Caco-2 (cell line): ENCODE data around the gene SBNO1. TPM values are rescaled to one million over a fixed set of nuclear protein-coding genes. Genes with fewer than 3 reads are reported as not detected.
A peak's percentile ranks its signal among the peaks of the same experiment; 100 is the strongest.

Experiments used
- BruUV-seq: library from RNA; stranded (reverse); fragments of 400-500 nt; replicated peaks from 2 replicates; lab custom pipeline; 2021; lab: Mats Ljungman, UMichigan
- CTCF ChIA-PET: fragments of 300-600 bp; sonication (Branson Sonifier 250); formaldehyde crosslinking; loops from one replicate; lab custom pipeline; 2022; ENCODE audit warnings: antibody characterized with exemption; lab: Charles Lee
- POLR2A ChIA-PET: fragments of 300-600 bp; sonication (Branson Sonifier 250); formaldehyde crosslinking; loops from one replicate; lab custom pipeline; 2022; ENCODE audit warnings: antibody characterized with exemption; lab: Charles Lee
- DNase-seq, 2 experiments: peaks; one replicate each; pipeline versions ENCODE4 v3.0.0 to v3.0.0-alpha.2; 2020 to 2022
- H3K27me3 ChIP-seq: replicated peaks from 2 replicates; pipeline ENCODE4 v1.6.0; 2011; ENCODE audit warnings: low read length; ENCODE audit not compliant: control insufficient read depth, insufficient read depth
- H3K36me3 ChIP-seq: 2 replicates; pipeline ENCODE4 v1.5.1; 2011; ENCODE audit warnings: low read length; ENCODE audit not compliant: control insufficient read depth, insufficient read depth
- H3K4me1 ChIP-seq: fragments of 250-450 bp; sonication (Bioruptor Pico); 2 replicates; pipeline ENCODE4 v1.5.1; 2020; ENCODE audit warnings: mild to moderate bottlenecking
- H3K4me3 ChIP-seq: 2 replicates; pipeline ENCODE4 v1.5.1; 2011; ENCODE audit warnings: low read depth, mild to moderate bottlenecking, control low read depth, low read length
- H3K9me3 ChIP-seq: fragments of 250-450 bp; sonication (Bioruptor Pico); 2 replicates; pipeline ENCODE4 v1.5.1; 2020; ENCODE audit warnings: mild to moderate bottlenecking, moderate library complexity
- H3K27ac Mint-ChIP-seq: one replicate; pipeline ENCODE4 v1.8.0; 2022; ENCODE audit warnings: mixed read lengths; ENCODE audit not compliant: unreplicated experiment
- H3K27me3 Mint-ChIP-seq: one replicate; pipeline ENCODE4 v1.8.0; 2022; ENCODE audit warnings: mixed read lengths; ENCODE audit not compliant: insufficient read depth, unreplicated experiment
- H3K36me3 Mint-ChIP-seq: one replicate; pipeline ENCODE4 v1.8.0; 2022; ENCODE audit warnings: mild to moderate bottlenecking, mixed read lengths; ENCODE audit not compliant: insufficient read depth, unreplicated experiment
- H3K4me1 Mint-ChIP-seq: one replicate; pipeline ENCODE4 v1.8.0; 2022; ENCODE audit warnings: low read depth, mixed read lengths; ENCODE audit not compliant: unreplicated experiment
- H3K4me3 Mint-ChIP-seq: one replicate; pipeline ENCODE4 v1.8.0; 2022; ENCODE audit warnings: mild to moderate bottlenecking, moderate library complexity, mixed read lengths; ENCODE audit not compliant: unreplicated experiment
- H3K9me3 Mint-ChIP-seq: one replicate; pipeline ENCODE4 v1.8.0; 2022; ENCODE audit warnings: mixed read lengths; ENCODE audit not compliant: unreplicated experiment
- CTCF ChIP-seq, 2 experiments: fragments of 200-600 bp in 1 of 2; IDR thresholded peaks; 1 replicate in 1 of 2; 2 replicates in 1 of 2; pipeline versions ENCODE4 v1.5.1 to v1.8.0; 2011 to 2022; ENCODE audit warnings: antibody characterized with exemption in 1 of 2, control low read depth in 1 of 2, inconsistent platforms in 1 of 2, low read depth in 1 of 2, low read length in 1 of 2, mild to moderate bottlenecking in 1 of 2, moderate library complexity in 1 of 2; ENCODE audit not compliant: insufficient read depth in 1 of 2, severe bottlenecking in 1 of 2, unreplicated experiment in 1 of 2
- intact Hi-C: fragments of 100-400 bp; cut with micrococcal nuclease; formaldehyde crosslinking; loops from one replicate; pipeline ENCODE4 v1.10.0; 2022; ENCODE audit not compliant: unreplicated experiment
- total RNA-seq: library from RNA; stranded (reverse); gene quantifications from 2 replicates; pipeline ENCODE4 v1.2.3, GENCODE V29; 2022

The SBNO1 gene
- total RNA-seq, 1 experiment from 2014 or later = 53.8 TPM

DNA sequence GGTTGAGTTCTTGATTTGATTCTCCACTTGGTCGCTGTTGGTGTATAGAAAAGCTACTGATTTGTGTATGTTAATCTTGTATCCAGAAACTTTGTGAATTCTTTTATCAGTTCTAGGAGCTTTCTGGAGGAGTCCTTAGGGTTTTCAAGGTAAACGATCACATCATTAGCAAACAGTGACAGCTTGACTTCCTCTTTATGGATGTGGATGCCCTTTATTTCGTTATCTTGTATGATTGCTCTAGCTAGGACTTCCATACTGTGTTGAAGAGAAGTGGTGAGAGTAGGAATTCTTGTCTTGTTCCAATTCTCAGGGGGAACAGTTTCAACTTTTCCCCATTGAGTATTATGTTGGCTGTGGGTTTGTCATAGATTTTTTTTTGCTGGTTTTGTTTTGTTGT is 119.0 kb downstream of the SBNO1 start:
- intact Hi-C loops = no loop called here
- Mint-ChIP-seq H3K27ac (no peak overlapping the region), H3K9me3 (no peaks in the 10 kb centered on the region), H3K36me3 (peaks cover 45% of the 10 kb centered on the region), H3K4me3 (no peak overlapping the region), H3K27me3 (no peaks in the 10 kb centered on the region), H3K4me1 (peaks cover 11% of the 10 kb centered on the region)
- no peak for TF ChIP-seq CTCF (IDR thresholded peaks at IDR 0.05; ENCODE audit: insufficient read depth in 1 of 2, low read depth in 1 of 2, low read length in 1 of 2, severe bottlenecking in 1 of 2, unreplicated experiment in 1 of 2)
- Histone ChIP-seq H3K4me1 (peaks cover 6% of the 10 kb centered on the region), H3K27me3 (no peaks in the 10 kb centered on the region), H3K36me3 (peaks cover 2% of the 10 kb centered on the region; the same call in 1 of the 2 replicates), H3K9me3 (no peaks in the 10 kb centered on the region), H3K4me3 (no peak overlapping the region)
- ChIA-PET POLR2A (no interaction called here), CTCF (no interaction called here)
- no TSS peak for BruUV-seq
- no peak for DNase-seq

DNA sequence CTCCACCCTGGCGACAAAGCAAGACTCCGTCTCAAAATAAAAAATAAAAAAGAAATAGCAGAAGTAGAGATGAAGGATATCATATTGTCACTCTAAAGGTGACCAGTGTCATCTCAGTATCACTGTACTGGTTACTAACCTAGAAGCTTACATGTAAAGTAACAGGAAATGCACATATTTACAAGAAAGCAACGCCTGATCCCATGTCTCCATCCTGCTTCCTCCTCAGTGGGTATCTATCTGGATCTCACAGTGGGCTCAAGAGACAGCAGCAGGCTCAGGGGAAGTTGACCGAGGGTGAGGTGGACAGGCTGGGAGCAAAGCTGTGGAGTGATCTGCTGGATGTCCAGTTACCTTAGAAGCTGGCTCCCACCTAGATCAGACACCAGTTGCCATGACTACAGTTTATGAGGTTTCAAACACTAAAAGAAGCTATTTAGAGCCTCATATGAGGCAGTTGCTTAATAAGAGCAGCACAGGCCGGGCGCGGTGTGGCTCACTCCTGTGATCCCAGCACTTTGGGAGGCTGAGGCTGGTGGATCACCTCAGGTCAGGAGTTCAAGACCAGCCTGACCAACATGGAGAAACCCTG is 120.9 kb downstream of the SBNO1 start:
- Mint-ChIP-seq H3K27me3 (no peaks in the 10 kb centered on the region), H3K4me1 (no peaks in the 10 kb centered on the region), H3K4me3 (no peak overlapping the region), H3K27ac (no peak overlapping the region), H3K36me3 (peaks cover 38% of the 10 kb centered on the region), H3K9me3 (no peaks in the 10 kb centered on the region)
- Histone ChIP-seq H3K36me3 (peaks cover 2% of the 10 kb centered on the region; the same call in 1 of the 2 replicates), H3K4me1 (no peaks in the 10 kb centered on the region), H3K4me3 (no peak overlapping the region), H3K27me3 (no peaks in the 10 kb centered on the region), H3K9me3 (no peaks in the 10 kb centered on the region)
- CTCF ChIA-PET = interaction anchor here (2.0 kb wide), 1 partner anchor 11 kb away, joined by 5 read pairs; the partner anchor contains the start of genes MPHOSPH9 and MTRFR
- no peak for DNase-seq
- intact Hi-C loops = no loop called here
- TF ChIP-seq CTCF (IDR thresholded peaks at IDR 0.05; ENCODE audit: insufficient read depth in 1 of 2, low read depth in 1 of 2, low read length in 1 of 2, severe bottlenecking in 1 of 2, unreplicated experiment in 1 of 2) = no peak
- no TSS peak for BruUV-seq
- POLR2A ChIA-PET = interaction anchor here (0.7 kb wide), 1 partner anchor 11 kb away, joined by 3 read pairs; the partner anchor contains the start of genes MPHOSPH9 and MTRFR

GRCh38 chr12:123242116-123242904 is 122.3 kb downstream of the SBNO1 start:
- intact Hi-C loops = no loop called here

More at GRCh38 chr12:123242116-123242904, 122.3 kb downstream of the SBNO1 start:
- H3K4me3 ChIP-seq = no peak overlapping the region
- no peak overlapping the region for H3K4me3 Mint-ChIP-seq
- no peaks in the 10 kb centered on the region for H3K9me3 ChIP-seq
- TSS peak; percentile 2 for BruUV-seq
- H3K27me3 Mint-ChIP-seq = no peaks in the 10 kb centered on the region
- ChIA-PET CTCF (interaction anchor here (0.6 to 2.0 kb wide), 3 partner anchors 9 to 1442 kb away, joined by 5 read pairs; partner anchors contain the start of genes MPHOSPH9 and MTRFR), POLR2A (interaction anchor here (0.8 kb wide), 1 partner anchor 10 kb away, joined by 4 read pairs; no protein-coding TSS in a partner anchor)
- H3K27me3 ChIP-seq = no peaks in the 10 kb centered on the region
- H3K36me3 Mint-ChIP-seq = peaks cover 28% of the 10 kb centered on the region
- H3K36me3 ChIP-seq = peaks cover 2% of the 10 kb centered on the region; the same call in 1 of the 2 replicates
- no peak for TF ChIP-seq CTCF (IDR thresholded peaks at IDR 0.05; ENCODE audit: insufficient read depth in 1 of 2, low read depth in 1 of 2, low read length in 1 of 2, severe bottlenecking in 1 of 2, unreplicated experiment in 1 of 2)
- no peaks in the 10 kb centered on the region for H3K4me1 Mint-ChIP-seq
- DNase-seq = no peak
- H3K9me3 Mint-ChIP-seq = no peaks in the 10 kb centered on the region
- no peaks in the 10 kb centered on the region for H3K4me1 ChIP-seq
- no peak overlapping the region for H3K27ac Mint-ChIP-seq
